Endothelial cell of umbilical vein (primary cell): Measurements from ENCODE around the gene ALOX12. TPM values are rescaled to one million over a fixed set of nuclear protein-coding genes. Genes with fewer than 3 reads are reported as not detected.
"Not testable (repeated sequence)": the region's sequence is repeated elsewhere in the genome, so short reads cannot be mapped to it uniquely, and the experiment has no call there.

Experiments used
- BruUV-seq: library from RNA; stranded (reverse); fragments of 400-500 nt; replicated peaks from 2 replicates; lab custom pipeline; 2021; lab: Mats Ljungman, UMichigan
- CTCF ChIA-PET: fragments of 300-600, 350-600 bp; sonication (Branson Sonifier 250); formaldehyde crosslinking; loops from one replicate; lab custom pipeline; 2021; ENCODE audit warnings: antibody characterized with exemption, inconsistent platforms; lab: Charles Lee
- POLR2A ChIA-PET: fragments of 300-600, 350-600 bp; sonication (Branson Sonifier 250); formaldehyde crosslinking; loops from one replicate; lab custom pipeline; 2021; ENCODE audit warnings: antibody characterized with exemption, inconsistent platforms; lab: Charles Lee
- DNase-seq: peaks from one replicate; pipeline ENCODE4 v3.0.0-alpha.2; 2011; ENCODE audit warnings: low read depth, low spot score
- FAIRE-seq: peaks from 2 replicates; lab custom pipeline; 2011; peaks lifted over from hg19 to GRCh38; lab: Jason Lieb, UNC
- H2AFZ ChIP-seq: 2 replicates; pipeline ENCODE4 v1.6.0; 2012; ENCODE audit warnings: low read depth, low read length, control low read depth, inconsistent platforms
- H3K27ac ChIP-seq: 2 replicates; pipeline ENCODE4 v1.5.1; 2011; ENCODE audit warnings: low read depth, mild to moderate bottlenecking, control low read depth, low read length, moderate library complexity; ENCODE audit not compliant: insufficient read depth
- H3K27me3 ChIP-seq, 2 experiments: 2 replicates each; pipeline versions ENCODE4 v1.6.0 to v1.6.1; 2011; ENCODE audit warnings: low read length in 2 of 2, mixed read lengths in 1 of 2; ENCODE audit not compliant: control insufficient read depth in 2 of 2, insufficient read depth in 2 of 2
- H3K36me3 ChIP-seq, 2 experiments: 2 replicates in 1 of 2; 3 replicates in 1 of 2; pipeline ENCODE4 v1.5.1; 2011; ENCODE audit warnings: low read length in 2 of 2, mild to moderate bottlenecking in 1 of 2, moderate library complexity in 1 of 2; ENCODE audit not compliant: control insufficient read depth in 2 of 2, insufficient read depth in 2 of 2; ENCODE audit errors: extremely low read depth in 1 of 2
- H3K4me1 ChIP-seq: 3 replicates; pipeline ENCODE4 v1.5.1; 2011; ENCODE audit warnings: mild to moderate bottlenecking, low read length; ENCODE audit not compliant: control insufficient read depth, insufficient read depth; ENCODE audit errors: extremely low read depth
- H3K4me2 ChIP-seq: 2 replicates; pipeline ENCODE4 v1.6.1; 2011; ENCODE audit warnings: low read length, control low read depth, mixed read lengths; ENCODE audit not compliant: insufficient read depth
- H3K4me3 ChIP-seq, 3 experiments: fragments of 200-600 bp in 1 of 3; sonication (generic), shearing (Covaris generic) in 1 of 3; replicated peaks in 1 of 3; 2 replicates each; pipeline ENCODE4 v1.5.1; 2011 to 2016; ENCODE audit warnings: control low read depth in 3 of 3, low read length in 3 of 3, mild to moderate bottlenecking in 2 of 3, inconsistent platforms in 1 of 3, low read depth in 1 of 3, moderate library complexity in 1 of 3; ENCODE audit not compliant: insufficient read depth in 1 of 3
- H3K79me2 ChIP-seq: 2 replicates; pipeline ENCODE4 v1.6.0; 2012; ENCODE audit warnings: low read length, inconsistent platforms; ENCODE audit not compliant: control insufficient read depth, insufficient read depth
- H3K9ac ChIP-seq: replicated peaks from 2 replicates; pipeline ENCODE3; 2011; ENCODE audit warnings: low read length, control low read depth; ENCODE audit not compliant: insufficient read depth; ENCODE audit errors: extremely low read depth
- H3K9me1 ChIP-seq: replicated peaks from 3 replicates; pipeline ENCODE4 v1.6.0; 2011; ENCODE audit warnings: mild to moderate bottlenecking, low read length; ENCODE audit not compliant: control insufficient read depth, insufficient read depth; ENCODE audit errors: extremely low read depth
- H3K9me3 ChIP-seq: replicated peaks from 2 replicates; pipeline ENCODE4 v1.5.1; 2012; ENCODE audit warnings: low read length, inconsistent platforms; ENCODE audit not compliant: control insufficient read depth, insufficient read depth
- H4K20me1 ChIP-seq: replicated peaks from 2 replicates; pipeline ENCODE3; 2011; ENCODE audit warnings: mild to moderate bottlenecking, low read length; ENCODE audit not compliant: control insufficient read depth, insufficient read depth; ENCODE audit errors: extremely low read depth
- CTCF ChIP-seq, 2 donors: IDR thresholded peaks; 1 replicate in 1 of 2; 2 replicates in 1 of 2; pipeline ENCODE4 v1.5.1; 2011; ENCODE audit warnings: low read length in 2 of 2, mild to moderate bottlenecking in 2 of 2, moderate library complexity in 2 of 2, control low read depth in 1 of 2, inconsistent platforms in 1 of 2, low read depth in 1 of 2; ENCODE audit not compliant: insufficient read depth in 1 of 2; ENCODE audit errors: extremely low read depth in 1 of 2
- EZH2 ChIP-seq: IDR thresholded peaks from 2 replicates; pipeline ENCODE4 v1.6.1; 2012; ENCODE audit warnings: borderline replicate concordance, low read depth, mild to moderate bottlenecking, moderate library complexity, low read length, inconsistent platforms; ENCODE audit not compliant: severe bottlenecking
- FOS ChIP-seq: IDR thresholded peaks from 2 replicates; pipeline ENCODE4 v1.6.1; 2011; ENCODE audit warnings: mild to moderate bottlenecking, low read length, moderate library complexity, borderline replicate concordance; ENCODE audit not compliant: insufficient read depth
- GATA2 ChIP-seq: IDR thresholded peaks from 2 replicates; pipeline ENCODE4 v1.7.0; 2011; ENCODE audit warnings: low read depth, mild to moderate bottlenecking, moderate library complexity, mixed read lengths, low read length; ENCODE audit not compliant: insufficient read length, insufficient read depth
- JUN ChIP-seq: IDR thresholded peaks from 2 replicates; pipeline ENCODE4 v1.6.1; 2011; ENCODE audit warnings: borderline replicate concordance, low read depth; ENCODE audit not compliant: insufficient read length, insufficient read depth
- MYC ChIP-seq: IDR thresholded peaks from one replicate; pipeline ENCODE4 v1.6.1; 2011; ENCODE audit warnings: mild to moderate bottlenecking, low read depth, low read length
- POLR2A ChIP-seq: IDR thresholded peaks from 2 replicates; pipeline ENCODE4 v1.6.1; 2012; ENCODE audit warnings: low read depth, mild to moderate bottlenecking, control low read depth, low read length
- POLR2AphosphoS5 ChIP-seq: IDR thresholded peaks from 2 replicates; pipeline ENCODE4 v1.6.1; 2012; ENCODE audit warnings: low read depth, mild to moderate bottlenecking, control low read depth, low read length, moderate library complexity; ENCODE audit not compliant: insufficient read depth
- dilution Hi-C: fragments of 300-500 bp; cut with MboI; formaldehyde crosslinking; loops from one replicate; pipeline ENCODE4 v1.15.0; 2019; ENCODE audit warnings: low sequenced_read_pairs; ENCODE audit not compliant: extremely low pct_ligation_motif_present
- intact Hi-C: fragments of 100-400 bp; cut with micrococcal nuclease; formaldehyde crosslinking; loops from one replicate; pipeline ENCODE4 v1.10.0; 2022
- polyA plus RNA-seq, 4 experiments: library from polyadenylated mRNA; depleted of rRNA in 3 of 4; stranded (reverse) in 3 of 4; unstranded in 1 of 4; fragments of >200 nt; gene quantifications; 2 replicates each; pipeline versions ENCODE4 v1.2.1 to v1.2.3, GENCODE V29; 2011 to 2012; ENCODE audit warnings: missing spikeins in 1 of 4
- total RNA-seq: library from RNA; stranded (reverse); gene quantifications from 2 replicates; pipeline ENCODE4 v1.2.3, GENCODE V29; 2021
- TF ChIP-seq, protein P1 (sequence below): IDR thresholded peaks from 2 replicates; pipeline ENCODE4 v1.6.1; 2011; ENCODE audit not compliant: insufficient read depth, insufficient read length

Gene ALOX12
- total and polyA plus RNA-seq, 2 donors (not counting 3 experiments of a cell fraction or from before 2014, with no cell fraction given), result not detected

GRCh38 chr17:7046127-7046724 is 50.4 kb downstream of the ALOX12 start:
- FAIRE-seq (no peak), DNase-seq (no peak)
- H3K27me3 ChIP-seq, result no peaks in the 10 kb centered on the region
- peak overlapping the region; percentile 45 for H2AFZ ChIP-seq
- no peaks in the 10 kb centered on the region for H3K9me1 ChIP-seq
- H3K79me2 ChIP-seq, result no peaks in the 10 kb centered on the region
- peaks cover 27% of the 10 kb centered on the region for H3K4me1 ChIP-seq
- BruUV-seq, result no TSS peak
- H3K9me3 ChIP-seq, result no peaks in the 10 kb centered on the region
- no peaks in the 10 kb centered on the region for H4K20me1 ChIP-seq
- H3K27ac ChIP-seq, result no peak overlapping the region
- dilution Hi-C loops, result no loop called here
- POLR2A ChIA-PET, result interaction anchor here (0.6 to 1.0 kb wide), 5 partner anchors 11 to 174 kb away, joined by 3 to 6 read pairs (median 3); partner anchors contain the start of gene SLC16A13
- H3K4me2 ChIP-seq, result no peak overlapping the region
- H3K36me3 ChIP-seq, result no peaks in the 10 kb centered on the region
- CTCF ChIA-PET, result interaction anchor here (0.6 to 5.9 kb wide), 63 partner anchors 9 to 657 kb away, joined by 3 to 223 read pairs (median 4); partner anchors contain the start of genes ACADVL, ACAP1, ASGR1 and DLG4
- intact Hi-C loops, result loop anchor here (1.0 kb wide), 2 partner anchors 90 to 131 kb away; no protein-coding TSS in a partner anchor
- TF ChIP-seq POLR2AphosphoS5 (no peak), EZH2 (no peak), JUN (no peak), POLR2A (no peak), CTCF (IDR thresholded peaks at IDR 0.05; ENCODE audit: extremely low read depth in 1 of 2, insufficient read depth in 1 of 2, low read depth in 1 of 2, low read length in 2 of 2) (no peak), GATA2 (no peak), MYC (no peak), FOS (no peak)
- TF ChIP-seq, protein P1, sequence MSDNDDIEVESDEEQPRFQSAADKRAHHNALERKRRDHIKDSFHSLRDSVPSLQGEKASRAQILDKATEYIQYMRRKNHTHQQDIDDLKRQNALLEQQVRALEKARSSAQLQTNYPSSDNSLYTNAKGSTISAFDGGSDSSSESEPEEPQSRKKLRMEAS, result no peak
- no peak overlapping the region for H3K4me3 ChIP-seq
- no peak overlapping the region for H3K9ac ChIP-seq

DNA sequence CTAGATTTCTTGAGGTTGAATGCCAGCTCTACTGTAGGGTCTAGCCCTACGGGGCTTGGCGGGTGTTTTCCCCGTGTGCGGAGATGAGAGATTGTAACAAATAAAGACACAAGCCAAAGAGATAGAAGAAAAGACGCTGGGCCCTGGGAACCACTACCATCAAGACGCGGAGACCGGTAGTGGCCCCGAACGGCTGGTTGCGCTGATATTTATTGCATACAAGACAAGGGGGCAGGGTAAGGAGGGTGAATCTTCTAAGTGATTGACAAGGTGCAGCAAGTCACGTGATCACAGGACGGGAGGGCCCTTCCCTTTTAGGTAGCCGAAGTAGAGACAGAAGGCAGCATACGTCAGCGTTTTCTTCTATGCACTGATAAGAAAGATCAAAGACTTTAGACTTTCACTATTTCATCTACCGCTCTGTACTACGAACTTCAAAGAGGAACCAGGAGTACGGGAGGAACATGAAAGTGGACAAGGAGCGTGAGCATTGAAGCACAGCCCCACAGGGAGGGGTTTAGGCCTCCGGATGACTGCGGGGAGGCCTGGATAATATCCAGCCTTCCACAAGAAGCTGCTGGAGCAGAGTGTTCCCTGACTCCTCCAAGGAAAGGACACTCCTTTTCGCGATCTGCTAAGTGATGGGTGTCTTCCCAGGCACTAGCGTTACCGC is 51.0 kb downstream of the ALOX12 start:
- not testable (repeated sequence) for BruUV-seq
- POLR2A ChIA-PET, result interaction anchor here (0.7 to 1.0 kb wide), 2 partner anchors 14 to 23 kb away, joined by 3 read pairs; no protein-coding TSS in a partner anchor

More for the DNA sequence above, 51.0 kb downstream of the ALOX12 start:
- CTCF ChIA-PET, result interaction anchor here (0.8 to 5.9 kb wide), 30 partner anchors 8 to 514 kb away, joined by 3 to 223 read pairs (median 8); partner anchors contain the start of genes ACADVL, ASGR1, DLG4 and GABARAP
- H3K4me1 ChIP-seq, result peaks cover 27% of the 10 kb centered on the region
- H3K36me3 ChIP-seq, H3K27me3 ChIP-seq, dilution Hi-C loops, H4K20me1 ChIP-seq, H3K9me1 ChIP-seq, H3K4me3 ChIP-seq, DNase-seq, H3K27ac ChIP-seq, H3K9ac ChIP-seq, H3K79me2 ChIP-seq, H3K4me2 ChIP-seq, H3K9me3 ChIP-seq, FAIRE-seq: not testable (repeated sequence)
- intact Hi-C loops, result loop anchor here (1.0 kb wide), 2 partner anchors 89 to 130 kb away; no protein-coding TSS in a partner anchor
- H2AFZ ChIP-seq, result peak overlapping the region; percentile 31
